ENCODE results near the gene GNAI1. TPM values are rescaled to one million over a fixed set of nuclear protein-coding genes. Genes with fewer than 3 reads are reported as not detected.

GNAI1 gene
- total and polyA plus RNA-seq, 11 donors = 4.6 to 26.1 (median 14.1) TPM

GRCh38 chr7:80218723-80219122 lies 84.1 kb downstream of the GNAI1 start:
- ATAC-seq = no peak
- H3K4me1 ChIP-seq = no peaks in the 10 kb centered on the region
- no peak for DNase-seq
- no peak for TF ChIP-seq POLR2A (IDR thresholded peaks at IDR 0.05)
- no peak for TF ChIP-seq CTCF (IDR thresholded peaks at IDR 0.05)
- H3K9me3 ChIP-seq = no peaks in the 10 kb centered on the region
- H3K27me3 ChIP-seq = no peaks in the 10 kb centered on the region
- peaks cover 0 to 51% (median 0%) of the 10 kb centered on the region in 9 donors for H3K36me3 ChIP-seq
- no peak overlapping the region for H3K4me3 ChIP-seq
- H3K27ac ChIP-seq = no peak overlapping the region
- WGBS, 4 donors = 76 to 85% (median 79%) methylated on average over 3 of the region's 3 CpGs
- intact Hi-C loops (cut with DNase I) = loop anchor here in 1 of 10 donors (10.0 kb wide), 1 partner anchor 66 kb away; no protein-coding TSS in a partner anchor

- Histone ChIP-seq H3K36me3 (peaks cover 0 to 37% (median 0%) of the 10 kb centered on the region in 9 donors), H3K27me3 (no peaks in the 10 kb centered on the region), H3K27ac (no peak overlapping the region), H3K4me1 (peaks cover 0 to 1% (median 0%) of the 10 kb centered on the region in 12 donors), H3K9me3 (no peaks in the 10 kb centered on the region), H3K4me3 (no peak overlapping the region)
- intact Hi-C loops (cut with DNase I) = loop anchor here in 1 of 10 donors (10.0 kb wide), 1 partner anchor 115 kb away; no protein-coding TSS in a partner anchor
- ATAC-seq (peak in 3 of 4 donors; percentile 42 to 80 (median 72)), DNase-seq (no peak)
- TF ChIP-seq CTCF (IDR thresholded peaks at IDR 0.05) (no peak), POLR2A (IDR thresholded peaks at IDR 0.05) (no peak)
- 86 to 94% (median 91%) methylated on average over 6 of the region's 6 CpGs for WGBS, 4 donors
Observed at GRCh38 chr7:80220022-80220634, 85.5 kb downstream of the GNAI1 start.

- DNase-seq (no peak), ATAC-seq (no peak)
- H3K4me1 ChIP-seq = peaks cover 0 to 8% (median 0%) of the 10 kb centered on the region in 12 donors
- H3K27ac ChIP-seq = no peak overlapping the region
- no peaks in the 10 kb centered on the region for H3K9me3 ChIP-seq
- intact Hi-C loops (cut with DNase I) = loop anchor here in 1 of 10 donors (10.0 kb wide), 1 partner anchor 110 kb away; no protein-coding TSS in a partner anchor
- 97 to 100% (median 100%) methylated on average over 1 of the region's 1 CpG for WGBS, 4 donors
- H3K36me3 ChIP-seq = peaks cover 0 to 8% (median 0%) of the 10 kb centered on the region in 9 donors
- TF ChIP-seq POLR2A (IDR thresholded peaks at IDR 0.05) = no peak
- no peak for TF ChIP-seq CTCF (IDR thresholded peaks at IDR 0.05)
- H3K4me3 ChIP-seq = no peak overlapping the region
- no peaks in the 10 kb centered on the region for H3K27me3 ChIP-seq
Observed at GRCh38 chr7:80224415-80224814, 89.8 kb downstream of the GNAI1 start.

- Histone ChIP-seq H3K4me1 (peaks cover 0 to 10% (median 0%) of the 10 kb centered on the region in 12 donors), H3K27ac (no peak overlapping the region), H3K9me3 (no peaks in the 10 kb centered on the region), H3K36me3 (no peaks in the 10 kb centered on the region), H3K27me3 (no peaks in the 10 kb centered on the region), H3K4me3 (no peak overlapping the region)
- DNase-seq (no peak), ATAC-seq (no peak)
- intact Hi-C loops (cut with DNase I) = loop anchor here in 1 of 10 donors (10.0 kb wide), 1 partner anchor 109 kb away; no protein-coding TSS in a partner anchor
- TF ChIP-seq CTCF (IDR thresholded peaks at IDR 0.05) = no peak
- TF ChIP-seq POLR2A (IDR thresholded peaks at IDR 0.05) = no peak
Observed at GRCh38 chr7:80225361-80225760, 90.7 kb downstream of the GNAI1 start.
